Neuronal stem cell (in vitro differentiated cells): ENCODE data around the gene PCYOX1L.
A peak's percentile ranks its signal among the peaks of the same experiment; 100 is the strongest.

ENCODE experiments used
- DNase-seq: peaks from one replicate; pipeline ENCODE4 v3.0.0-alpha.2; 2013; ENCODE audit warnings: low spot score
- H2AFZ ChIP-seq: one replicate; pipeline ENCODE4 v1.6.1; 2013; ENCODE audit warnings: mild to moderate bottlenecking, low read length, inconsistent platforms
- H2AK5ac ChIP-seq: 2 replicates; pipeline ENCODE4 v1.6.1; 2013; ENCODE audit warnings: low read depth, mild to moderate bottlenecking, inconsistent platforms, low read length, moderate library complexity, mixed read lengths
- H2BK120ac ChIP-seq: 2 replicates; pipeline ENCODE4 v1.6.1; 2013; ENCODE audit warnings: low read depth, mild to moderate bottlenecking, inconsistent platforms, low read length, moderate library complexity, mixed read lengths
- H2BK12ac ChIP-seq: one replicate; pipeline ENCODE4 v1.6.1; 2013; ENCODE audit warnings: low read length, inconsistent platforms
- H2BK15ac ChIP-seq: 2 replicates; pipeline ENCODE4 v1.6.1; 2013; ENCODE audit warnings: mild to moderate bottlenecking, low read length, inconsistent platforms, mixed read lengths
- H2BK5ac ChIP-seq: one replicate; pipeline ENCODE4 v1.6.1; 2013; ENCODE audit warnings: inconsistent platforms, mild to moderate bottlenecking, low read length, moderate library complexity
- H3K14ac ChIP-seq: one replicate; pipeline ENCODE4 v1.6.1; 2013; ENCODE audit warnings: low read length, inconsistent platforms
- H3K18ac ChIP-seq: 2 replicates; pipeline ENCODE4 v1.6.1; 2013; ENCODE audit warnings: low read length, inconsistent platforms
- H3K23ac ChIP-seq: 2 replicates; pipeline ENCODE4 v1.6.1; 2013; ENCODE audit warnings: low read depth, mild to moderate bottlenecking, mixed read lengths, low read length, inconsistent platforms; ENCODE audit not compliant: poor library complexity
- H3K27ac ChIP-seq: replicated peaks from 3 replicates; pipeline ENCODE4 v1.5.1; 2013; ENCODE audit warnings: low read length, inconsistent platforms
- H3K27me3 ChIP-seq, 3 experiments: 2 replicates each; pipeline ENCODE4 v1.6.1; 2013; ENCODE audit warnings: low read length in 3 of 3, mild to moderate bottlenecking in 2 of 3, inconsistent platforms in 1 of 3, low read depth in 1 of 3, mixed read lengths in 1 of 3, moderate library complexity in 1 of 3; ENCODE audit not compliant: control insufficient read depth in 3 of 3, insufficient read depth in 3 of 3
- H3K36me3 ChIP-seq, 2 donors: replicated peaks in 1 of 2; 2 replicates each; pipeline ENCODE4 v1.6.1; 2013; ENCODE audit warnings: low read length in 2 of 2; ENCODE audit not compliant: control insufficient read depth in 2 of 2, insufficient read depth in 2 of 2
- H3K4ac ChIP-seq: 2 replicates; pipeline ENCODE4 v1.6.1; 2013; ENCODE audit warnings: inconsistent platforms, mild to moderate bottlenecking, low read length, moderate library complexity
- H3K4me1 ChIP-seq, 2 donors: 1 replicate in 1 of 2; 2 replicates in 1 of 2; pipeline ENCODE4 v1.6.1; 2013; ENCODE audit warnings: low read length in 2 of 2, low read depth in 1 of 2; ENCODE audit not compliant: control insufficient read depth in 2 of 2, insufficient read depth in 1 of 2
- H3K4me2 ChIP-seq: one replicate; pipeline ENCODE4 v1.6.1; 2013; ENCODE audit warnings: mild to moderate bottlenecking, low read length, inconsistent platforms; ENCODE audit not compliant: insufficient read depth, poor library complexity, severe bottlenecking
- H3K4me3 ChIP-seq, 2 donors: 2 replicates each; pipeline ENCODE4 v1.5.1; 2013; ENCODE audit warnings: low read length in 2 of 2, mild to moderate bottlenecking in 2 of 2, inconsistent platforms in 1 of 2, moderate library complexity in 1 of 2
- H3K79me1 ChIP-seq: one replicate; pipeline ENCODE4 v1.6.1; 2013; ENCODE audit warnings: low read depth, mild to moderate bottlenecking, inconsistent platforms, low read length, moderate library complexity
- H3K9ac ChIP-seq: one replicate; pipeline ENCODE4 v1.6.1; 2013; ENCODE audit warnings: mild to moderate bottlenecking, low read depth, low read length, inconsistent platforms; ENCODE audit not compliant: poor library complexity
- H3K9me3 ChIP-seq, 2 donors: replicated peaks in 1 of 2; 2 replicates each; pipeline versions ENCODE3 to v1.6.1; 2013; ENCODE audit warnings: low read length in 2 of 2, mild to moderate bottlenecking in 2 of 2, inconsistent platforms in 1 of 2, low read depth in 1 of 2, mixed read lengths in 1 of 2, moderate library complexity in 1 of 2; ENCODE audit not compliant: control insufficient read depth in 2 of 2, insufficient read depth in 1 of 2
- H4K8ac ChIP-seq: one replicate; pipeline ENCODE4 v1.6.1; 2013; ENCODE audit warnings: low read depth, mild to moderate bottlenecking, inconsistent platforms, low read length, moderate library complexity
- H4K91ac ChIP-seq: one replicate; pipeline ENCODE4 v1.6.1; 2013; ENCODE audit warnings: low read length, low read depth, mild to moderate bottlenecking, inconsistent platforms; ENCODE audit not compliant: poor library complexity
- WGBS, 2 donors: extraction: QIAGEN DNeasy Blood & Tissue Kit; methylation state at CpG; one replicate each; pipeline ENCODE4 v1.1.7; 2013; ENCODE audit warnings: missing lambda C conversion rate in 2 of 2, mixed read lengths in 1 of 2; ENCODE audit not compliant: insufficient read length in 2 of 2, insufficient replicate concordance in 1 of 2; ENCODE audit errors: extremely low coverage in 2 of 2; 5-methylcytosine and 5-hydroxymethylcytosine counted together

PCYOX1L gene

DNA sequence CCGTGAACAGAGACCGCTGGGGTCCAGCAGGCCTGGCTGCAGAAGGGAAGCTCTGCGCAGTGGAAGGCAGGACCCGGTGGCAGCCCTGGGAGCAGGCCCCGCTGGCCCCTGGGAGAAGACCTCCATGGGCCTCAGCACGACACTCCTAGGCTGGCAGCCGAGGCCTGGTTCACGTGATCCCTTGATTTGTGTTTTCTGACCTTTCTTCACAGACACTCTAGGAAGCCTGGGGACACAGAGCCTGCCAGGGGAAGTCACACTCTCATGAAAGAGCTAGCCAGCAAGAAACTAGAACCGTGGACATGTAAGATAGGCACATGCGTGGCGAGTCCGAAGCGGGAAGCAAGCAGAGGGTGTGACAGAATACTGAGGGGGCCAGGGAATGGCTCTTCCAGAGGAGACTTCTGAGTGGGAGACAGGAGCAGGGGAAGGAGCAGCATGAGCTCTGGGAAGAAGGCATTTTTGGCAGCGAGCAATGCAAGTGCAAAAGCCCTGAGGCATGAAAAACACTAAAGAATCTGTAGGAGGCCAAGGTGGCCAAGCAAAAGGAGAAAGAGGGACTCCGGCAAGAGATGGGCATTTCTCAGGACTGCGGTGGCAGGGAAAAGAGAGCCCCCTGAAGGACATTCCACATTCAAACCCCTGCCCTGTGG lies 47.8 kb downstream of the PCYOX1L start:
- Histone ChIP-seq H2AK5ac (peak overlapping the region; percentile 73), H3K36me3 (no peaks in the 10 kb centered on the region), H3K4me3 (no peak overlapping the region), H2BK120ac (no peak overlapping the region), H3K27ac (peak overlapping the region; percentile 9), H2BK12ac (no peak overlapping the region), H4K8ac (peak overlapping the region; percentile 75), H3K9me3 (no peaks in the 10 kb centered on the region), H3K18ac (peak overlapping the region; percentile 72), H4K91ac (peak overlapping the region; percentile 77), H2BK5ac (no peak overlapping the region), H3K23ac (no peak overlapping the region), H3K14ac (no peak overlapping the region), H3K4ac (no peak overlapping the region), H3K27me3 (peaks cover 0 to 7% (median 0%) of the 10 kb centered on the region in 3 experiments), H3K79me1 (no peaks in the 10 kb centered on the region), H3K4me2 (no peak overlapping the region), H2BK15ac (peak overlapping the region; percentile 22), H3K9ac (peak overlapping the region; percentile 34), H3K4me1 (peaks cover 18 to 20% of the 10 kb centered on the region in 2 donors), H2AFZ (peak overlapping the region; percentile 84)
- WGBS, 2 donors = no CpG with 5 or more reads among the region's 16 CpGs
- no peak for DNase-seq

DNA sequence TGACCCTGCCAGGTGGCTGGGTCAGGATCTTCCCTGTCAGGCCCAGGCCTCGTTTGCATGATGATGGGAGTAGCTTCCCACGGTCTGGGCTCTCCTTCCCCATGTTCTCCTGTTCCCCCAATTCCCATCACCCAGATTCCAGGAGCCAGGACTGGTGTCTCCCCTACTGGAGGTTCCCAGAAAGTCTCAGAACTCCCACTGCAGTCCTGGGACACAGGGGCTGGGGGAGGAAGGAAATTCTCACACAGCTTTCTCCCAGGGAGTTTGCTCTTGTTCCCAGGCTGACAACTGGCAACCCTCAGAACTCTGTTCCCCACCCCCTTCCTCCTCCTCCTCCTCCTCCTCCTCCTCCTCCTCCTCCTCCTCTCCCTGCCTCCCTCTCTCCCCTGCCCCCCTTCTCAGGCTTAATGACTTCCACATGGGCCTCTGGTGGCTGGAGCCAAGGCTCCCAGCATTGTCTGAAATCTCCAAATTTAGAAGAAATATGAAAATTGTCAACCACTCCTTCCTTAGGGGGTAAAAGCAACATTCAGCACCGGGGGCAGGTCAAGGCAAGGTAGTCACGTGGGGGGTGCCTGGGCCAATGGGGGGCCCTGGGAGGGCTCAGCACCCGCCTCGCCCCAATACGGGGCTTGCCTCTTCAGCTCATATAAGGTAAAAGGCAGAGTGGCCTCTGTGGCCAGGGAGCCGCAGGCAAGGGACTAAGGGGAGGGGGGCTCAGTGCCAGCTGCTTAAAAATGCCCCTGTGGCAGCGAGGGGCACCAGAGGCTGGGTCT lies 48.5 kb downstream of the PCYOX1L start:
- no CpG with 5 or more reads among the region's 9 CpGs for WGBS, 2 donors
- Histone ChIP-seq H3K79me1 (no peaks in the 10 kb centered on the region), H2AK5ac (peak overlapping the region; percentile 43), H2BK120ac (no peak overlapping the region), H2AFZ (no peak overlapping the region), H4K8ac (no peak overlapping the region), H3K23ac (peak overlapping the region; percentile 9), H3K27me3 (peaks cover 0 to 7% (median 0%) of the 10 kb centered on the region in 3 experiments), H2BK15ac (peak overlapping the region; percentile 69), H3K4me2 (no peak overlapping the region), H3K4ac (peak overlapping the region; percentile 32), H3K18ac (peak overlapping the region; percentile 84), H3K9ac (no peak overlapping the region), H2BK5ac (no peak overlapping the region), H3K36me3 (no peaks in the 10 kb centered on the region), H3K4me1 (peaks cover 18 to 20% of the 10 kb centered on the region in 2 donors), H3K4me3 (no peak overlapping the region), H3K27ac (no peak overlapping the region), H4K91ac (no peak overlapping the region), H3K14ac (no peak overlapping the region), H2BK12ac (no peak overlapping the region), H3K9me3 (no peaks in the 10 kb centered on the region)
- no peak for DNase-seq

DNA sequence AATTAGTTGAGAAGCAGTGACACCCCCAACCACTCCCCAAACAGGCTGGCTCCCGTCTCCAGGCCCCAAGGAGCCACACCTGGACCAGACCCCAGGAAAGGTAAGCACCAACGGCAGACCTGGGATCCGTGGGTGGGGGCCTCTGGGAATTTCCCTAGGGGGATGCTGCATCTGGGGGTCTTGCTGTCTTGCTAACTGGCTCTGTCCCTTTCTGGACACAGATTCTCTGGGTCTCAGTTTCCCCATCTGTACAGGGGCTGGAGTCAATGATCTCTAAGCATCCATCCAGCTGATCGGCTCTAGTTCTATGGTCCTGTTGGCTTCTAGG lies 49.1 kb downstream of the PCYOX1L start:
- H3K23ac ChIP-seq = peak overlapping the region; percentile 9
- H2BK120ac ChIP-seq = no peak overlapping the region
- no peak overlapping the region for H3K27ac ChIP-seq
- no peak overlapping the region for H2BK12ac ChIP-seq
- peaks cover 0 to 7% (median 0%) of the 10 kb centered on the region in 3 experiments for H3K27me3 ChIP-seq
- no peaks in the 10 kb centered on the region for H3K36me3 ChIP-seq
- no peak overlapping the region for H3K9ac ChIP-seq
- peaks cover 18 to 20% of the 10 kb centered on the region in 2 donors for H3K4me1 ChIP-seq
- peak overlapping the region; percentile 4 for H2AFZ ChIP-seq
- no peak overlapping the region for H3K4me2 ChIP-seq
- no peak overlapping the region for H3K14ac ChIP-seq
- no peak overlapping the region for H3K4me3 ChIP-seq
- H2BK15ac ChIP-seq = peak overlapping the region; percentile 69
- H2BK5ac ChIP-seq = no peak overlapping the region
- H4K8ac ChIP-seq = no peak overlapping the region
- no peaks in the 10 kb centered on the region for H3K9me3 ChIP-seq
- H4K91ac ChIP-seq = no peak overlapping the region
- H3K18ac ChIP-seq = peak overlapping the region; percentile 84
- H2AK5ac ChIP-seq = peak overlapping the region; percentile 43
- no peak for DNase-seq
- peak overlapping the region; percentile 32 for H3K4ac ChIP-seq
- WGBS, 2 donors = no CpG with 5 or more reads among the region's 4 CpGs
- H3K79me1 ChIP-seq = no peaks in the 10 kb centered on the region
